Activated naive CD4-positive, alpha-beta T cell treated with anti-CD3 and anti-CD28 coated beads, Interleukin-2, amount 10 ng/mL, durations not matched to agents 7 days and 5 days (primary cell): ENCODE data around the gene MUC2.

Source experiments
- CTCF ChIA-PET: fragments of 350-600 bp; sonication (Branson Sonifier 250); formaldehyde crosslinking; loops from one replicate; lab custom pipeline; 2021; ENCODE audit warnings: antibody characterized with exemption; lab: Charles Lee
- DNase-seq: peaks from one replicate; pipeline ENCODE4 v3.0.0-alpha.2; 2020
- H3K27ac Mint-ChIP-seq: one replicate; pipeline ENCODE4 v1.8.0; 2021; ENCODE audit warnings: mild to moderate bottlenecking, moderate library complexity, mixed read lengths
- H3K27me3 Mint-ChIP-seq: one replicate; pipeline ENCODE4 v1.8.0; 2021; ENCODE audit warnings: mild to moderate bottlenecking, mixed read lengths
- H3K36me3 Mint-ChIP-seq: one replicate; pipeline ENCODE4 v1.8.0; 2021; ENCODE audit warnings: mixed read lengths
- H3K4me1 Mint-ChIP-seq: one replicate; pipeline ENCODE4 v1.8.0; 2021; ENCODE audit warnings: mixed read lengths
- H3K4me3 Mint-ChIP-seq: one replicate; pipeline ENCODE4 v1.8.0; 2021; ENCODE audit warnings: mild to moderate bottlenecking, moderate library complexity, mixed read lengths
- H3K9me3 Mint-ChIP-seq: one replicate; pipeline ENCODE4 v1.8.0; 2021; ENCODE audit warnings: mixed read lengths

The MUC2 gene

DNA sequence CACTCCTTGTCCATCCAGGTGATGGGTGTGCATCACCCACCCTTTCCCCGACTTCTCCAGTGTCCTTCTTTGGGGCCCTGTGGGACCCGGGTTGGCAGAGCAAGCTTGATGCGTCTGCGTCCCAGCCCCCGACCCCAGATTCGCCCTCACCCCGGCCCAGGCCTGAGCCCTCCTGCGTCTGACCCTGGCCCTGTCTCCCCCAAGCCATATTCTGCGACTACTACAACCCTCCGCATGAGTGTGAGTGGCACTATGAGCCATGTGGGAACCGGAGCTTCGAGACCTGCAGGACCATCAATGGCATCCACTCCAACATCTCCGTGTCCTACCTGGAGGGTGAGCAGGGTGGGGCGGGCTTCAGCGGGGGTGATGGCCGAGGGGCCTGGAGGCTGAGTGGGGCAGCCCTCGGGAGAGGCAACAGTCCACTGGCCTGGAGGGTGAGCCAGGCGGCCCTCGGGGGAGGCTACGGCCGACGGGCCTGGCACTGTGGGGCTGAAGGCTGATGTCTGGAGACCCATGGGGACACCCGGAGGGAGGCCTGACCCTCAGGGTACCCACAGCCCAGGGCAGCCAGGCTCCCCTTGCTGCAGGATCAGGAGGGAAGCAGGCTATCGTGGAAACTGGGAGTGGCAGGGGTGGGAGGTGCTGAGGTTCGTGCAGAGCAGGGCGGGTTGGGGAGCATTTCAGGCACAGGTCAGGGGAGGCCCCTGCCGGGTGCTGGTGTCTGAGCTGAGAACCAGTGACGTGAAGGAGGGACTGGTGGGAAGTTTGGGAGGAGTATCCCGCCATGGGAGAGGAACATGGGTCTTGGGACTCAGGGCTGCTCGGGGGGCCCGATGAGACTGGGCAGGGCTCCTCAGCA is 15.3 kb downstream of the MUC2 start:
- DNase-seq, result no peak
- Mint-ChIP-seq H3K4me3 (no peak overlapping the region), H3K4me1 (no peaks in the 10 kb centered on the region), H3K9me3 (peaks cover 16% of the 10 kb centered on the region), H3K27ac (no peak overlapping the region), H3K36me3 (no peaks in the 10 kb centered on the region), H3K27me3 (no peaks in the 10 kb centered on the region)
- CTCF ChIA-PET, result no interaction called here

DNA sequence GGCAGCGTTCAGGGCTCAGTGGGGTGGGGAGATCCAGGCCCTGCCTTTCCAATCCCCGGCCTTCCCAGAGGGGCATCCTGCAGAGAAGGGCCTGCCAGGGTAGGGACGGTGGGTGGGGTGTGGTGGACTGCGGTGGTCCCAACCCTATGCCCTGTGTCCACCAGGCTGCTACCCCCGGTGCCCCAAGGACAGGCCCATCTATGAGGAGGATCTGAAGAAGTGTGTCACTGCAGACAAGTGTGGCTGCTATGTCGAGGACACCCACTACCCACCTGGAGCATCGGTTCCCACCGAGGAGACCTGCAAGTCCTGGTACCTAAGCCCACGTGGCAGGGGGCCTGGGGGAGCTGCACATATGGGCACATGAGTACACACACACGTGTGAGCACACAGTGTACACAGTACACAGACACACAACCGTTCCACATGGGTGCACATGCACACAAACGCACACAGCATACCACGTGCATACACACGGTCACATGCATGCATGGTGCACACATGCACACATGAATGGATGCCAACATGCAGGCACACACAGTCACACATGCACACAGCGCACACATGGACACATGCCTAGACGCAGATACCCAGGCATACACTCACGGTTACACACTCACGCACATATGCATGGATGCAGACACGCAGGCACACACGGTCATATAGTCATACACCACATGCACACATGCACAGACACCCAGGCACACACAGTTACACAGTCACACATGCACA is 16.1 kb downstream of the MUC2 start:
- CTCF ChIA-PET, result no interaction called here
- H3K4me1 Mint-ChIP-seq, result no peaks in the 10 kb centered on the region
- peaks cover 21% of the 10 kb centered on the region for H3K9me3 Mint-ChIP-seq
- no peaks in the 10 kb centered on the region for H3K27me3 Mint-ChIP-seq
- DNase-seq, result no peak
- no peak overlapping the region for H3K4me3 Mint-ChIP-seq
- no peaks in the 10 kb centered on the region for H3K36me3 Mint-ChIP-seq
- no peak overlapping the region for H3K27ac Mint-ChIP-seq

DNA sequence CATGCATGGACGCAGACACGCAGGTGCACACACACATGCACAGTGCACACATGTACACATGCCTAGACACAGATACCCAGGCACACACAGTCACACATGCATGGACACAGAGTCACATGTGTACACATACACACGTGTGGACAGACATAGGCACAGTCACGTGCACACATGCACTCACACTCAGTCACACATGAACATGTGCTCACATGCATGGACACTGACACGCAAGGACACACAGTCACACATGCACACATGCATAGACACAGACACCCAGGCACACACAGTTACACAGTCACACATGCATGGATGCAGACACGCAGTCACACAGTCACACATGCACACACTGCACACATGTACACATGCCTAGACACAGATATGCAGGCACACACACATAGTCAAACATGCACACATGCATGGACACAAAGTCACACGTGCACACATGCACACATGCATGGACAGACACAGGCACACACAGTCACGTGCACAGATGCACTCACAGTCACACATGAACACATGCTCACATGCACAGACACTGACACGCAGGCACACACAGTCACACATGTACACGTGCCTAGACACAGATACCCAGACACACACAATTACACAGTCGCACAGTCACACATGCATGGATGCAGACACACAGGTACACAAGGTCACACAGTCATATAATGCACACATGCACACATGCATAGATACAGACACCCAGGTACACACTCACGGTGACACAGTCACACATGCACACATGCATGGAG is 16.8 kb downstream of the MUC2 start:
- Mint-ChIP-seq H3K4me1 (no peaks in the 10 kb centered on the region), H3K27me3 (no peaks in the 10 kb centered on the region), H3K4me3 (no peak overlapping the region), H3K36me3 (no peaks in the 10 kb centered on the region), H3K27ac (no peak overlapping the region), H3K9me3 (peaks cover 24% of the 10 kb centered on the region)
- DNase-seq, result no peak
- CTCF ChIA-PET, result no interaction called here

DNA sequence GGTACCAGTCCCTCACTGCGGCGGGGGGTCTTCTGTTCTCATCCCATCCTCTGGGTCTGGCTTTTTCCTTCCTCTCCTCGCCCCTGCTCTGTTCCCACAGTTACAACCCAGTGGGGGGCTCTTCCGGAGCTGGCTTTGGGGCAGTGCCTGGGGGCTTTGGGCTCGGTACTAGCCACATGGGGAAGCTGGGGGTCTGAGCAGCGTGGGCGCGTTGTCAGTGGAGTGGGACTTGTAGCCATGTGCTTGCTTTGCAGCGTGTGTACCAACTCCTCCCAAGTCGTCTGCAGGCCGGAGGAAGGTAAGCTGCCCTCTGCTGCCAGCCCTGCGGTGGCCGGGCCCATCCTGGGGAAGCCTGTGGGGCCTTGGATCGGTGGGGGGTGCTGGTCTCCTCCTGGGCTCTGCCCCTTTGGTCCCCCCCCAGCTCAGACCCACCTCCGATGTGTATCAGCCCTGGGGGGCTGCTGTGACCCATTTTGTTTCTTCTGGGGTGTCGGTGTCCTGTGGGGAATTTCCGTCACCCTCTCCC is 17.5 kb downstream of the MUC2 start:
- Mint-ChIP-seq H3K4me3 (no peak overlapping the region), H3K27ac (no peak overlapping the region), H3K4me1 (no peaks in the 10 kb centered on the region), H3K27me3 (no peaks in the 10 kb centered on the region), H3K36me3 (no peaks in the 10 kb centered on the region), H3K9me3 (peaks cover 24% of the 10 kb centered on the region)
- DNase-seq, result no peak
- CTCF ChIA-PET, result no interaction called here

DNA sequence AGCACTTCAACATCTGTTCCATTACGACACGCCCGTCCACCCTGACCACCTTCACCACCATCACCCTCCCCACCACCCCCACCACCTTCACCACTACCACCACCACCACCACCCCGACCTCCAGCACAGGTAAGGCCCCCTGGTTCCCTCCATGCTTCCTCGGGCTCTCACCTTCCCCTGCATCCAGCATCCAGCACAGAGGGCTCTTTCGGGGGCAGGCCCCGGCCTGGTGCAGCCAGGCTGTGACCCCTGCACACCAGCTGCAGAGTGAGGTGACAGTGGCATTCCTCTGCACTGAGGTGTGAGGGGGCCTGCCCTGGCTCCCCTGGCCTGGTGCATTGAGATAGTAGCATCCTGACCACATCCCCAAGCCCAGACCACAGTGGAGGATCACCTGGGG is 18.2 kb downstream of the MUC2 start:
- no peaks in the 10 kb centered on the region for H3K27me3 Mint-ChIP-seq
- no peak overlapping the region for H3K4me3 Mint-ChIP-seq
- H3K27ac Mint-ChIP-seq, result no peak overlapping the region
- no peaks in the 10 kb centered on the region for H3K36me3 Mint-ChIP-seq
- DNase-seq, result no peak
- no peaks in the 10 kb centered on the region for H3K4me1 Mint-ChIP-seq
- peaks cover 24% of the 10 kb centered on the region for H3K9me3 Mint-ChIP-seq
- CTCF ChIA-PET, result no interaction called here

DNA sequence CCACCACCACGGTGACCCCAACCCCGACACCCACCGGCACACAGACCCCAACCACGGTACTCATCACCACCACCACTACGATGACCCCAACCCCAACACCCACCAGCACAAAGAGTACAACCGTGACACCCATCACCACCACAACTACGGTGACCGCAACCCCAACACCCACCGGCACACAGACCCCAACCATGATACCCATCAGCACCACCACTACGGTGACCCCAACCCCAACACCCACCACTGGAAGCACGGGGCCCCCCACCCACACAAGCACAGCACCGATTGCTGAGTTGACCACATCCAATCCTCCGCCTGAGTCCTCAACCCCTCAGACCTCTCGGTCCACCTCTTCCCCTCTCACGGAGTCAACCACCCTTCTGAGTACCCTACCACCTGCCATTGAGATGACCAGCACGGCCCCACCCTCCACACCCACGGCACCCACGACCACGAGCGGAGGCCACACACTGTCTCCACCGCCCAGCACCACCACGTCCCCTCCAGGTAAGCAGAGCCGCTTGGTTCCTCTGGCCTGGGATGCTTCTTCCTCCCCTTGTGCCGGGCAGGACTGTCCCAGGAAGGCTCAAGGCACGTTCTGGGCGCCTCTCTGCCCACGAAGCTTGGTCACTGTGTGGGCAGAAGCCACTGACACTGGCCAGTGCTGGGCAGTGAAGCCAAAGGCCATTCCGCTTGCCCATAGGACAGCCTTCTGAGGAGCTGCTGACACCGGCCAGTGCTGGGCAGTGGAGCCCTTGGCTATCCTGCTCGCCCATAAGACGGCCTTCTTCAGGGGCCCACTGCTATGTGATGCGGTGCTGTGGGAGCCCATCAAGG is 25.1 kb downstream of the MUC2 start:
- CTCF ChIA-PET, result no interaction called here
- DNase-seq, result no peak
- no peak overlapping the region for H3K4me3 Mint-ChIP-seq
- no peaks in the 10 kb centered on the region for H3K27me3 Mint-ChIP-seq
- no peak overlapping the region for H3K27ac Mint-ChIP-seq
- H3K9me3 Mint-ChIP-seq, result peaks cover 14% of the 10 kb centered on the region
- no peaks in the 10 kb centered on the region for H3K4me1 Mint-ChIP-seq
- no peaks in the 10 kb centered on the region for H3K36me3 Mint-ChIP-seq

DNA sequence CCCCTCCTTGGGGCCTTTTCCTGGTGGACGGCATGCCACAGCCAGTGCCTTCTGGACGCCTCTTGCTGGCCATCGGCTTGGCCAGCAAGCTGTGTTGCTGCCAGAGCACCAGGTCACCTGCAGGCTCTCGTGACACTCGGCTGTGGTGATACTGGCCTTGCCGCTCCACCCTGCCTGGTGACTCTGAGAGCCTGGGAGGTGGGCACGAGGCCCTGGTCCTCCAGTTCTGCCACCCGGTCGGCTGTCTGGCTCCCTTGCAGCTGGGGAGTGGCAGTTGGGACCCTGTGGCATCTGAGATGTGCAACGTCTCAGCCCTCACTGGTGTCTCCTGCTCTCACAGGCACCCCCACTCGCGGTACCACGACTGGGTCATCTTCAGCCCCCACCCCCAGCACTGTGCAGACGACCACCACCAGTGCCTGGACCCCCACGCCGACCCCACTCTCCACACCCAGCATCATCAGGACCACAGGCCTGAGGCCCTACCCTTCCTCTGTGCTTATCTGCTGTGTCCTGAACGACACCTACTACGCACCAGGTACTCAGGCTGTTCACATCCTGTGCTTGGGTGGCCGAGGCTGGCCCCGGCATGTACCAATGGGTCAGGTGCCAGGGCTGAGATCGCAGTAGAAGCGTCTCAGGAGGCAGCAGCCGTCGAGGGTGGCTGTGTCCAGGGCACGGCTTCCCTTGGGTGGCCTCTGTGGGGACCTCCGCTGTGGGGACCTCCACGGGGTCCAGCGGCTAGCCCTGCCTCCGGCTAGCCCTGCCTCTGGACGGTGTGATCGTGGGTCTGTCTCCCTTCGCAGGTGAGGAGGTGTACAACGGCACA is 26.0 kb downstream of the MUC2 start:
- CTCF ChIA-PET, result no interaction called here
- peaks cover 8% of the 10 kb centered on the region for H3K9me3 Mint-ChIP-seq
- H3K36me3 Mint-ChIP-seq, result no peaks in the 10 kb centered on the region
- H3K27me3 Mint-ChIP-seq, result no peaks in the 10 kb centered on the region
- no peaks in the 10 kb centered on the region for H3K4me1 Mint-ChIP-seq
- no peak overlapping the region for H3K27ac Mint-ChIP-seq
- no peak for DNase-seq
- no peak overlapping the region for H3K4me3 Mint-ChIP-seq

DNA sequence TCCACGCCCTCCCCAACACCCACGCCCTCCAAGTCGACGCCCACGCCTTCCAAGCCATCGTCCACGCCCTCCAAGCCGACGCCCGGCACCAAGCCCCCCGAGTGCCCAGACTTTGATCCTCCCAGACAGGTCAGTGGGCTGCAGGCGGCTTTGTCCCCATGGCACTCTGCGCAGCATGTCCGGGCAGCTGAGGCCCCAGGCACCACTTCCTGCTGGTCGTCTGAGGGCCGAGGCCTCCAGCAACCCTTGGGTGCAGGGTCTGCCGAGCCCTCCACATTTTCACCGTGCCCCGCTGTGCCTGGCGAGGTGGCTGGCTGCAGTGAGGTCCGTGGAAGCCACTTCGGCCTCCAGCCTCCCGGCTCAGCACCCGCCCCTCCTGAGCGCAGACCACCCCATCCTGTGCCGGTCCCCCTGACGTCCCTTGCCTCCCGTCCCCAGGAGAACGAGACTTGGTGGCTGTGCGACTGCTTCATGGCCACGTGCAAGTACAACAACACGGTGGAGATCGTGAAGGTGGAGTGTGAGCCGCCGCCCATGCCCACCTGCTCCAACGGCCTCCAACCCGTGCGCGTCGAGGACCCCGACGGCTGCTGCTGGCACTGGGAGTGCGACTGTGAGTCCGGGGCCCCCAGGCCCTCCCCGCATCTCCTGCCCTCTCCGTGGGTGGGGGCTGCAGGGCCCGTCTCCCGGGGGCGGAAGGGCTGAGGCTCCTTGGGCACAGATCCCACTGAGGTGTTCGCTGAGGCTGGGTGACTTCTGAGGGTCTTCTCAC is 26.8 kb downstream of the MUC2 start:
- CTCF ChIA-PET, result no interaction called here
- no peak for DNase-seq
- Mint-ChIP-seq H3K4me1 (no peaks in the 10 kb centered on the region), H3K4me3 (no peak overlapping the region), H3K27ac (no peak overlapping the region), H3K27me3 (no peaks in the 10 kb centered on the region), H3K36me3 (no peaks in the 10 kb centered on the region), H3K9me3 (peaks cover 5% of the 10 kb centered on the region)

DNA sequence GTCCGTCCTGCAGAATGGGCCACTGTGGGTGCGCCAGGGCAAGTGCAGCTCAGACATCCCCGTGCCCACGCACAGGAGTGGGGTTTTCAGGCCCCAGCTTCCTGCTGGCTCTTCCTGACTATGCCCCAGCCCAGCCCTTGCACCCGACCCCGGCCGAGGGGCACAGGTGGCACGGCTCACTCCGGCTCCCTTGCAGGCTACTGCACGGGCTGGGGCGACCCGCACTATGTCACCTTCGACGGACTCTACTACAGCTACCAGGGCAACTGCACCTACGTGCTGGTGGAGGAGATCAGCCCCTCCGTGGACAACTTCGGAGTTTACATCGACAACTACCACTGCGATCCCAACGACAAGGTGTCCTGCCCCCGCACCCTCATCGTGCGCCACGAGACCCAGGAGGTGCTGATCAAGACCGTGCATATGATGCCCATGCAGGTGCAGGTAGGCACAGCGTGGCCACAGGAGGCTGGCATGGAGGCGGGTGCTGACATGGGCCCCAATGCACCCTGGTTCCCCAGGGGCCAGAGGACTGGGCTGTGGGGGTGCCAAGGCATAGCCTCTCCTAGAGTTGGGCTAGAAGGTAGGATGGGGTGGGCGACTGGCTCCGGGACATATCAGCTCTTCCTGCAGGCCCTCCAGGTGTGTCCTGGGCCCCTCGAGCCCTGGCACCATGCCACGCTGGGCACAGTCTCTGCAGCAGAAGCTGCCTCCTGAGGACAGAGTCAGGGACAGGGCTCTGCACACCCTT is 27.7 kb downstream of the MUC2 start:
- no peak overlapping the region for H3K27ac Mint-ChIP-seq
- DNase-seq, result no peak
- H3K4me3 Mint-ChIP-seq, result no peak overlapping the region
- CTCF ChIA-PET, result no interaction called here
- H3K27me3 Mint-ChIP-seq, result no peaks in the 10 kb centered on the region
- no peaks in the 10 kb centered on the region for H3K36me3 Mint-ChIP-seq
- H3K9me3 Mint-ChIP-seq, result peaks cover 5% of the 10 kb centered on the region
- no peaks in the 10 kb centered on the region for H3K4me1 Mint-ChIP-seq

DNA sequence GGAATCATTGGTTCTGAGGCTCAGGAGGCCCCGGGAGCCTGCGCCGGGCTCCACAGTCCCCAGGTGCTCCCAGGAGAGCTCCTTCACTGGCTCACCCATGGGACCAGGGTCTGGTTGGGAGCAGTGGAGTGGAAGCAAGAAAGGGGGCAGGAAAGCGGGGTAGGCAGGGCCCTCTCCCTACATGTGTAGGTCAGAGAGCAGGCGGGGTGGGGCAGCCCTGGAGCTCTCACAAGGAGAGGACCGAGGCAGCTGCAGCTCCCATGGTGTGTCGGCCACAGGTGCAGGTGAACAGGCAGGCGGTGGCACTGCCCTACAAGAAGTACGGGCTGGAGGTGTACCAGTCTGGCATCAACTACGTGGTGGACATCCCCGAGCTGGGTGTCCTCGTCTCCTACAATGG is 28.3 kb downstream of the MUC2 start:
- no peaks in the 10 kb centered on the region for H3K27me3 Mint-ChIP-seq
- no peaks in the 10 kb centered on the region for H3K4me1 Mint-ChIP-seq
- no peaks in the 10 kb centered on the region for H3K36me3 Mint-ChIP-seq
- peaks cover 5% of the 10 kb centered on the region for H3K9me3 Mint-ChIP-seq
- no peak for DNase-seq
- no peak overlapping the region for H3K27ac Mint-ChIP-seq
- no peak overlapping the region for H3K4me3 Mint-ChIP-seq
- CTCF ChIA-PET, result no interaction called here

DNA sequence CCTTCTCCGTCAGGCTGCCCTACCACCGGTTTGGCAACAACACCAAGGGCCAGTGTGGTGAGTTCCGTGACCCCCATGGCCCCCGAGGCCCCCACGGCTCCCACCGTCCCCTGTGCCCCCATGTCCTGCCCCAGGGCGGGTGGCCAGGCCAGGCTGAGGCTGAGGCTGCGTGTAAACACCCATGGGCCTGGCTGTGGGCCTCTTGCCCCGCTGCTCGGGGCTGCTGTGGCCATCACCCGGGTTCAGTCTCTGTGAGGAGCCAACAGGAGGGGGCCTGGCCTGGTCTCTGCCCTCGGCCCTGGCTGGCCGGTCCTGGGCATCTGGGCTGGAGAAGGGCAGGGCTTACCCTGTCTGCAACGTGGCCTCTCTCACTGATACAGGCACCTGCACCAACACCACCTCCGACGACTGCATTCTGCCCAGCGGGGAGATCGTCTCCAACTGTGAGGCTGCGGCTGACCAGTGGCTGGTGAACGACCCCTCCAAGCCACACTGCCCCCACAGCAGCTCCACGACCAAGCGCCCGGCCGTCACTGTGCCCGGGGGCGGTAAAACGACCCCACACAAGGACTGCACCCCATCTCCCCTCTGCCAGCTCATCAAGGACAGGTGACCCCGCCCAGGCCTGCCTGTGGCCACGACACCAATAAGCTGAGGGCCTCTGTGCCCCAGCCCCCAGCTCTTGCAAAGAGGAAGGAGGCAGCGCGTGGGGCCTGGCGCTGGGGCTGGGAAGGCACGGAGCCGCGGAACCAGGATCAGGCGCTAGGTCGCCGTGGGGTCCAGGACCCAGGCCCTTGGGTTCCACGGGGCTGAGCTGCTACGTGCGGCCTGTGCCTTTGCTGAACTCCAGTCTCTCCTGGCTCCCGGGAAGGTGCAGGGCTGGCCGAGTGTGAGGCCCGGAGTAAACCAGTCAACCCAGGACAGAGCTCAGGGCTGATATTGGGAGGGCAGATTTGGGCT is 29.0 kb downstream of the MUC2 start:
- H3K27me3 Mint-ChIP-seq, result no peaks in the 10 kb centered on the region
- H3K4me1 Mint-ChIP-seq, result no peaks in the 10 kb centered on the region
- H3K4me3 Mint-ChIP-seq, result no peak overlapping the region
- no peak for DNase-seq
- peaks cover 5% of the 10 kb centered on the region for H3K9me3 Mint-ChIP-seq
- H3K36me3 Mint-ChIP-seq, result no peaks in the 10 kb centered on the region
- H3K27ac Mint-ChIP-seq, result no peak overlapping the region
- CTCF ChIA-PET, result no interaction called here
